Large intestine (tissue), 3 donors: ENCODE data around the gene GALP. TPM values are rescaled to one million over a fixed set of nuclear protein-coding genes. Genes with fewer than 3 reads are reported as not detected.
"Not testable (repeated sequence)": the region's sequence is repeated elsewhere in the genome, so short reads cannot be mapped to it uniquely, and the experiment has no call there.

Experiments
- DNase-seq, 2 donors: peaks; one replicate each; pipeline versions ENCODE4 v3.0.0 to v3.0.0-alpha.2; 2013
- H3K27ac ChIP-seq: one replicate; pipeline ENCODE4 v1.5.1; 2013; ENCODE audit warnings: low read length
- H3K27me3 ChIP-seq: 2 replicates; pipeline ENCODE4 v1.6.1; 2013; ENCODE audit warnings: low read length; ENCODE audit not compliant: control insufficient read depth, insufficient read depth
- H3K36me3 ChIP-seq: 2 replicates; pipeline ENCODE4 v1.6.1; 2013; ENCODE audit warnings: low read length; ENCODE audit not compliant: control insufficient read depth, insufficient read depth
- H3K4me1 ChIP-seq: one replicate; pipeline ENCODE4 v1.6.1; 2013; ENCODE audit warnings: low read length; ENCODE audit not compliant: control insufficient read depth, insufficient read depth
- H3K4me3 ChIP-seq: one replicate; pipeline ENCODE4 v1.5.1; 2013; ENCODE audit warnings: low read length
- H3K9me3 ChIP-seq: one replicate; pipeline ENCODE4 v1.6.1; 2013; ENCODE audit warnings: mild to moderate bottlenecking, low read depth, low read length, moderate library complexity; ENCODE audit not compliant: control insufficient read depth
- WGBS: methylation state at CpG from one replicate; pipeline ENCODE4 v1.1.5; 2013; ENCODE audit warnings: low lambda C conversion rate; ENCODE audit not compliant: insufficient coverage; 5-methylcytosine and 5-hydroxymethylcytosine counted together
- polyA plus RNA-seq: library from polyadenylated mRNA; unstranded; fragments of 120-200 nt; gene quantifications from one replicate; pipeline ENCODE4 v1.2.1, GENCODE V29; 2013

GALP gene
- polyA plus RNA-seq, 1 donor: not detected

DNA sequence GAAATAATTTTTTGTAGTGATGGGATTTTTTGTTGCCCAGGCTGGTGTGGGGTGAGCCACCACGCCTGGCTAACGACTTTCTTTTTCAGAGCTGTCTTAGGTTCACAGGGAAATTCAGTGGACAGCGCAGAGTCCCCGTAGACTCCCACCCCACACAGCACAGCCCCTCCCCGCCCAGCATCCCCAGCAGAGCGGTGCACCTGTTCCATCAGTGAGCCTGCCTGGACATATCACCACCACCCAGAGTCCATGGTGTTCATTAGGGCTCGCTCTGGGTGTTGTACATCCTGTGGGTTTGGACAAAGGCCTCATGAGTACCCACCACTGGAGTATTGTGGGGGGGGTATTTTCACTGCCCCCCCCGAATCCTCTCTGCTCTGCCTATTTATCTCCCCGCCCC lies 34.2 kb downstream of the GALP start:
- not testable (repeated sequence) for H3K36me3 ChIP-seq, DNase-seq, H3K4me3 ChIP-seq, H3K9me3 ChIP-seq, H3K27me3 ChIP-seq, H3K27ac ChIP-seq, H3K4me1 ChIP-seq
- no CpG with 5 or more reads among the region's 9 CpGs for WGBS

GRCh38 chr19:56211718-56212117 lies 35.9 kb downstream of the GALP start:
- Histone ChIP-seq H3K4me1 (no peaks in the 10 kb centered on the region), H3K27ac (no peak overlapping the region), H3K36me3 (no peaks in the 10 kb centered on the region), H3K27me3 (peaks cover 5% of the 10 kb centered on the region), H3K4me3 (no peak overlapping the region), H3K9me3 (no peaks in the 10 kb centered on the region)
- DNase-seq: no peak
- no CpG with 5 or more reads among the region's 4 CpGs for WGBS

DNA sequence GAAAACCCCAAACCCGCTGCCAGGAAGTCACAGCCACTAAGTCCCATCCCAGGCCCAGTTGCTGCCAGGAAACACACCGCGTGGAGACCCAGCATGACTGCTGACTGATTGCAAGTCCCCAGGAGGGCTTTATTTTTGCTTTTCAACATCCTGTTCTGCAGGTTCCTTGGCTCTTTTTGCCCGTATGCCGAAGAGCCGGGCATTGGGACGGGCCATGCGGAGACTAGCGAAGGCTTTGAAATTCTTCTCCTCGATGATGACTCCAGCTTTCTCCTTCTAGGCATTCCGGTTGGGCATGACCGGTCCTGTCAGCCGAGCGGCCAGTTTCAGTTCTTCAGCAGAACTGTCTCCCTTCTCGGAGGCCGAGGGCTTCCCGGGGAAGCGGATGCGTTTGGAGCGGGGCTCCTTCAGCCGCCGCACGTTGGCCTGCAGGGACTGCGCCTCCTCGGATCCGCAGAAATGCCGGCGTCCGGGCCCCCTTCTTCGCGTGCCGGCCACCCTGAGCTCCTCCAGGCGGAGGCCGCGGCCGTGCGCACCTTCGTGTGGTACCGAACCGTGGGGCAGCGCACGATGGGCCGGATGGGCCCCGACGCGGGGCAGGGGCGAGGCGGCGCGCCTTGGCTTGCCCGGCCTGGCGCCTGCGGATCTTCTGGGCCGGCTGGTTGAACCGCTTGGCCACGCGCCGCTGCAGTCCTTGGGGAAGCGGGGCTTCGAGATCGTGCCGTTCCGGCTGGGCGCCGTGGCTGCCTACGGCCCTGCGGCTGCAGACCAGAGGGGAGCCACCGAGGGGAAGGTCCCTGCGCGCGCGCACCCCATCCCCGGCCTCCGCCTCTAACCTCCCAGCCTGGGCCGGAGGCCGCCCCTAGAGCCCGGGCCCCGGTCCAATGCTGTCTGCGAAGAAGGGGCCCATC lies 41.5 kb downstream of the GALP start:
- H3K4me1 ChIP-seq: no peaks in the 10 kb centered on the region
- H3K9me3 ChIP-seq: no peaks in the 10 kb centered on the region
- no peak overlapping the region for H3K27ac ChIP-seq
- no peak overlapping the region for H3K4me3 ChIP-seq
- peak; percentile 7 to 9 for DNase-seq
- WGBS: no CpG with 5 or more reads among the region's 79 CpGs
- no peaks in the 10 kb centered on the region for H3K36me3 ChIP-seq
- peaks cover 16% of the 10 kb centered on the region for H3K27me3 ChIP-seq

DNA sequence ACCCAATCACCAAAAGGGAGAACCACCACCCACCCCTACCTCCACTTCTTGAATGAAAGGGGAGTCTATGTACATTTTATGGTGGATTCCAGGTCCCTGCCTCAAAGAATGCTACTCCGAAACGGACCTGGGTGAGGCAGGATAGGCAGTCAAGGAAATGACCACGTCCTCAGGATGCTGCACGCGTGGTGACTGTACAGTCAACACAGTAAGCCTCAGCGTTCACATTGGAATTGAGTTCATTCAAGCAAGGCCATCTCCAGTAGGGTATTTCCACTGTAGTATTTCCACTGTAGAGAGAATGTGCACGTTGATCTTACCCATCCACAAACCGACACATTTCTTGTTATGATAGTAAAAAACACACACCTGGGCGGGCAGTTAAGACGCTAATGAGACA lies 43.2 kb downstream of the GALP start:
- H3K9me3 ChIP-seq: no peaks in the 10 kb centered on the region

GRCh38 chr19:56221442-56221841 lies 45.6 kb downstream of the GALP start:
- not testable (repeated sequence) for DNase-seq, H3K36me3 ChIP-seq, H3K4me1 ChIP-seq, H3K9me3 ChIP-seq, H3K27ac ChIP-seq, H3K4me3 ChIP-seq
- WGBS: no CpG with 5 or more reads among the region's 9 CpGs
- H3K27me3 ChIP-seq: peaks cover 13% of the 10 kb centered on the region

More for the DNA sequence above, 43.2 kb downstream of the GALP start:
- Histone ChIP-seq H3K4me1 (no peaks in the 10 kb centered on the region), H3K36me3 (no peaks in the 10 kb centered on the region), H3K4me3 (no peak overlapping the region), H3K27ac (no peak overlapping the region), H3K27me3 (peaks cover 16% of the 10 kb centered on the region)
- DNase-seq: no peak
- no CpG with 5 or more reads among the region's 10 CpGs for WGBS

DNA sequence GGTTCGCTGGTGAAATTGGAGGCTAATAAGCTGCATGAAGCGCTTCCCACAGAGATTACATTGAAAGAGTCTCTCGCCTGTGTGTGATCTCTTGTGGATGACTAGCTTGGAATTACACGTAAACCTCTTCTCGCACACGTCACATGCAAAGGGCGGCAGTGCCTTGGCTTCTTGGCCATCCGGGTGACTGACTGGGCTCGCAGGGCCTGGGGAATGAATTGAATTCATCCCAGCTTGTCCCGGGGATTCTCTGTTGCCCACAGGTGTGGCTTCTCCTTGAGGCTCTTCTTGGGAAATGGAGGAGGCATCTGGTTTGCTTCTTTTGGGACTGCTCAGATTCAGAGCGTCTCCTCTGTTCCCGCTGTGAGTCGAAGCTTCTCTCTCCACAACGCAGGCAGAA lies 46.0 kb downstream of the GALP start:
- Histone ChIP-seq H3K27me3 (peaks cover 10% of the 10 kb centered on the region), H3K4me1 (no peaks in the 10 kb centered on the region), H3K27ac (no peak overlapping the region), H3K9me3 (no peaks in the 10 kb centered on the region), H3K4me3 (no peak overlapping the region), H3K36me3 (no peaks in the 10 kb centered on the region)
- WGBS: no CpG with 5 or more reads among the region's 14 CpGs
- DNase-seq: no peak

DNA sequence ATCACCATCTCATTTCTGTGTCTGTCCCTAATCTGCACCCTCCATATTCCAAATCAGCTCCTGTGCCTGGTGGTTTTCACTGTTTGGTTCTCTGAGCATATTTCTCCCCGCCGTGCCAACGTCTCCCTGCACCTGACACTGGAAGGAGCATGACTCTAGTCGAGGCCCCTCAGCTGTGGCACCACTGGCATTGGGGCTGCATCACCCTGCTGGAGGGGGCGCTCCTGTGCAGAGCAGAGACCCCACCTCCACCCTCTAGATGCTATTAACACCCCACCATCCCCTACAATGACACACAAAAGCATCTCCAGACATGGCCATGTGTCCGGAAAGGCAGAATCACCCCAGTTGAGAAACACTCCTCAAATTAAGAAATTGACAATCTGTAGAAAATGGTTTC lies 47.1 kb downstream of the GALP start:
- peaks cover 2% of the 10 kb centered on the region for H3K27me3 ChIP-seq
- H3K9me3 ChIP-seq: no peaks in the 10 kb centered on the region
- WGBS: no CpG with 5 or more reads among the region's 6 CpGs
- H3K4me3 ChIP-seq: no peak overlapping the region
- H3K27ac ChIP-seq: no peak overlapping the region
- no peak for DNase-seq
- H3K4me1 ChIP-seq: no peaks in the 10 kb centered on the region
- H3K36me3 ChIP-seq: no peaks in the 10 kb centered on the region

DNA sequence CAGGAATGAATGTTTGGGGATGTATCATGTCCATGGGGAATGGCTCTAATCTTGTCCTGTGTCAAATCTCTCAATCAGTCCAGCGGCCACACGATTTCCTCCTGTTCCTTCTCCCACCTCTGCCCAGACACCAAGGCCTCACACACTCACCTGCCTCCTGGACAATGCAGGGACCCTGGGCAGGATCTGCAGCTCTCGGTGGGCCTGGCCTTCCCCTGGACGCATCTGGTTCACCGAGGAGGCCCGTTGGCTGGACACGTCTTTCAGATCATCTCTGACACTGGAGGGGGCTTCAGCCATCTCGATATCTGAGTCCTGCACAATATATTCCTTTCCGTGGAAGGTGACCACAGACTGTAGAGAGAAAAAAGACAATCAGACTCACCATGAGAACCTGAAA lies 47.7 kb downstream of the GALP start:
- no CpG with 5 or more reads among the region's 9 CpGs for WGBS
- no peak for DNase-seq
- no peak overlapping the region for H3K4me3 ChIP-seq

More for the DNA sequence above, 47.7 kb downstream of the GALP start:
- H3K9me3 ChIP-seq: no peaks in the 10 kb centered on the region
- no peaks in the 10 kb centered on the region for H3K36me3 ChIP-seq
- no peak overlapping the region for H3K27ac ChIP-seq
- no peaks in the 10 kb centered on the region for H3K27me3 ChIP-seq
- no peaks in the 10 kb centered on the region for H3K4me1 ChIP-seq

Other genes starting within 250 kb of the GALP start
- gene NLRP13, start 243.7 kb upstream of the GALP start, polyA plus RNA-seq: not detected
- gene NLRP8, start 228.2 kb upstream of the GALP start, polyA plus RNA-seq: not detected
- not detected for gene NLRP5, start 189.2 kb upstream of the GALP start, polyA plus RNA-seq
- 33.3 TPM for gene ZNF787, start 54.7 kb upstream of the GALP start, polyA plus RNA-seq
- 36.7 TPM for gene ZNF444, start 34.7 kb upstream of the GALP start, polyA plus RNA-seq
- 0.04 TPM for gene ZSCAN5B, start 21.8 kb downstream of the GALP start, polyA plus RNA-seq
- gene ZSCAN5C, start 26.3 kb downstream of the GALP start, polyA plus RNA-seq: not detected
- 1.2 TPM for gene EDDM13, start 96.7 kb downstream of the GALP start, polyA plus RNA-seq
- gene ZSCAN5A, start 138.8 kb downstream of the GALP start, polyA plus RNA-seq: 9.8 TPM
- gene ZNF582, start 217.5 kb downstream of the GALP start, polyA plus RNA-seq: 6.6 TPM
- gene ZNF583, start 228.3 kb downstream of the GALP start, polyA plus RNA-seq: 6.0 TPM